GM21423 (cell line): Measurements from ENCODE around the gene KCTD18.

Experiments used
- ATAC-seq: cut with Tn5 transposase; IDR thresholded peaks from one replicate; pipeline ENCODE4 v1.9.1; 2021; ENCODE audit warnings: mild to moderate bottlenecking, moderate library complexity; ENCODE audit not compliant: unreplicated experiment

KCTD18 gene

GRCh38 chr2:200488169-200488568, 21.7 kb downstream of the KCTD18 start:
- no peak for ATAC-seq

- ATAC-seq, result no peak
Observed at GRCh38 chr2:200486529-200486928, 23.3 kb downstream of the KCTD18 start.

- ATAC-seq, result no peak
Observed at GRCh38 chr2:200484934-200485333, 24.9 kb downstream of the KCTD18 start.

DNA sequence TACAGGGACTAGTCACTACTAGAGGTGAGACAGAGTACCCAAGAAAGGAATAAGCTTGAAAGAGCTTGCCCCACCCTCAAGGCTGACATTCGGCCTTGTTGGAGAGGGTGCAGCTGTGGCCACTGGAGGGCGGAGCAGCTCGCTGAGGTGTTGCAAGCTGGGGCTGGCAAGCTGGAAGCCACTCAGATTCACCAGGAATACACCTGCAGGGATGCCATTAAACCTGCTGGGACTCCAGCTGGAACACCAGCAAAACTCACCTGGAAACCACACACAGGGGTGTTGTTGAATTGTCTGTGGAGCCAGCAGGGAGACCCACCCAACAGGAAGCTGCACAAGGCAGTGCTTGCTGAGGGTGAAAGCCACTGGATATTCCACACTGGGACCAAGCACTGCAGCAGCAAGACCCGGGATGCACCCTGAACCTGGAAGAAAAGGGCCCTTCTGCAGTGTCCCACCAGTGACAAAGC, 26.1 kb downstream of the KCTD18 start:
- ATAC-seq, result peak; percentile 59

GRCh38 chr2:200482194-200482593, 27.7 kb downstream of the KCTD18 start:
- ATAC-seq, result peak; percentile 78

DNA sequence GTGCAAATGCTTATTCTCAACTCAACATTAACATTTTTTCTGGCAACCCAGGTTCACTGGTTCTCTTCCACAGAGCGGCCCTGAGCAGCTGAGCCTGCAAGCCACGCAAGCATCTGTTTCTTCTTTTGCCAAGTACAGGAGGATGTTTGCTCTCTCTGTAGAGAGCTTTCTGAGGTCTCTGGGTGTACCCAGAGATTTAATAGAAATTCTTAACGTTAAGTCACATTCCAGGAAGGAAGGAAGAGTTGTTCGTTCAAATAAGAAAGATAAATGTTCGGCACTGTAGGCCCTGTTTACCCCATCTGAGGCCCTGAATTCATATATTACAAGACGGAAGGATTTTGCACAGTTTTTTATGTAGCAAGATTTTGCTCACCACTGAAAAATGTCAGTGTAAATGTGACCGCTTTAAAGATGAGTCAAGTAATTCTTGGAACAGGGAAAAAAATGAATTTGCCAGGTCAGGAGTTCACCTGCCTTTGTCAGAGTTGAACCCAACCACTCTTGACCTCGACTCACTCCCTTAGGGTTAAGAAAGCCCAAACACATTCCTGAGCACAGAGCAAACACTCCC, 30.1 kb downstream of the KCTD18 start:
- ATAC-seq, result no peak

GRCh38 chr2:200477667-200478131, 32.2 kb downstream of the KCTD18 start:
- ATAC-seq, result no peak

DNA sequence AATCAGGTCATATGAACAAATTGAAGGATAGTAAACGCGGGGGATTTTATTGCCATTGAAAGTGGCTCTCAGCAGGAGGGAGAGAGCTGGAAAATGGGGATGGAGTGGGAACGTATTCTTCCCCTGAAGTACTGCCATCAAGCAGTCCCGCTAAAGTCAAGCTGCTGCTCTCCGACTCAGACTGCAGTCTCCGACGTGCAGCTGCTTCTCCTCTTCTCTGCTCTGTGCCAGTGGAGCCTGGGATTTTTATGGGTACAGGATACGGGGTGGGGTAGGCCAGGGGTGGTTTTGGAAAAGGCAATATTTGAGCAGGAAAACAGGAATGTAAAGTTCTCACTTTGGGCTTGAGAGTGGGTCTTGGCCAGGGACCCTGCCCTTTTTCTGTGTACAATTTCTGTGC, 33.0 kb downstream of the KCTD18 start:
- ATAC-seq, result no peak

DNA sequence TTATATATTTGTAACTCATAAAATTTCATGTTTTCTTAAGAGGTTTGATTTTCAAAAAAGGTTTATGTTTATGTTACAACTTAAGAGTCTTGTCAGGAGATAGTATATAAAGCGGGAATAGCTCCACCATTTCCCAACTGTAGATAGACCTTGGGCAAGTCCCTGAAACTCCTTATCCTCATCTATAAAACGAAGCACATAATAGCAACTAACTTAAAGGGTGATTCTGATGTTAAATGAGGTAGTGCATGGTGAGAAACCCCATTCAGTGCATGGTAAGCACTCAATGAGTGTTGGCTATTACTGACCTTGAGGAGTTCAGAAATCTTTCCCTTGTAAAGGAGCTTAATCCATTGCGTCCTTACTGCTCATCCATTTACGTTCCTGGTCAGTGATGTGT, 34.1 kb downstream of the KCTD18 start:
- ATAC-seq, result no peak

DNA sequence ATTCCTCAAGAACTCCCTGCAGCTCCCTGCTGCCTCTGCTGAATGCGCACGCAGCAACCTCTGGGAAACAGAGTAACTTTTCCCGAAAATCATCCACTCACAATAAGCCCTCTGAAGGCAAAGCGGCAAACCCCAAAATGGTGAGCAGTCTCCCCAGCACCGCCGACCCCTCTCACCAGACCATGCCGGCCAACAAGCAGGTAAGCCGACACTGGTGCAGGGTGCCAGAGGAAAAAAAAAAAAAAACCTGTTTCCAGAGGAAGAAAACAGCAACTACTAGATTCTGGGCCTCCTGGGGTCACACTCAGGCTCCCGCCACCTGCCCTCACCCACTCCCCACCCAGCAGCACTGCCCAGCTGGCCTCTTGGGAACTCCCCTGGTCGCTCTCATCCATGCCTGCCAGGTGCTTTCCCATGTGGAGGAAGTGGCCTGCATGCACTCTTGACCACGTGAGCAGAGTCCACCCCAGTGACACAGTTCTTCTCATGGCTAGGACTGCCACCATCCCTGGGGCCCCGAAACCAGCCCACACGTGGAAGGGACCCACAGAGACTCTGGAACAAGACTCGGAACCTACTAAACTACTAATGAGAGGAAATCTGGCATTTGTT, 36.9 kb downstream of the KCTD18 start:
- ATAC-seq, result no peak

DNA sequence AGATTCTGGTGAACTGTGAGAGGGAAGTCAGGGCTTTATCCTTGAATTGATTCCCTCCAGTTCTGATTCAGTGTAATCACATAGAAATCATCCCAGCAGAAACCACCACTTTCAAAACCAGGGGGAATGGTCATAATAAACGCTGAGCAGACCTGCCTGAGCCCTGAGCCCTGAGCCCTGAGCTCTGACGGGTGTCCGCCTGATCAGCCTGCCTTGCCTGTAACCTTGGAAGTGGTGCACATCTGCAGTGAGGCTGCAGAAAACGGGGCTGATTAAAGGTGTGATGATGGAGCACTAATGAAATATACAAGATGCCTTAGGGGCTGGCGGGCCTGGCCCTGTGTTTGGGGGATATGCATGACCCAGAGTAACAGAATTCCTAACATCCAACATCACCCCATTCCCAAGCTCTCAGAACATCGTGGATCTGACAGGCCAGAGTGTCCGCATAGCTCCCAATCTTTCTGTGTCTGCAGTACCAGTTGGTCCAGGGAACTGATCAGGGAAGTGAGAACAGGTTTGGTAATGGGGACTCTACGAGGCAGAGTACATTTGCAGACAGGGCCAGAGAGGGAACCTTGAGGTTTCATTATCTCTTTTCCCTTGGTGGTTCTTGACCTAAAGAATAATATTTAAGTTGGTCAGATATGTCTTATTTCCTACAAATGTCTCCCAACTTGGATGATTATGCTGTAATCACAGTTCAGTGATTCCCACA, 37.8 kb downstream of the KCTD18 start:
- peak; percentile 3 for ATAC-seq

DNA sequence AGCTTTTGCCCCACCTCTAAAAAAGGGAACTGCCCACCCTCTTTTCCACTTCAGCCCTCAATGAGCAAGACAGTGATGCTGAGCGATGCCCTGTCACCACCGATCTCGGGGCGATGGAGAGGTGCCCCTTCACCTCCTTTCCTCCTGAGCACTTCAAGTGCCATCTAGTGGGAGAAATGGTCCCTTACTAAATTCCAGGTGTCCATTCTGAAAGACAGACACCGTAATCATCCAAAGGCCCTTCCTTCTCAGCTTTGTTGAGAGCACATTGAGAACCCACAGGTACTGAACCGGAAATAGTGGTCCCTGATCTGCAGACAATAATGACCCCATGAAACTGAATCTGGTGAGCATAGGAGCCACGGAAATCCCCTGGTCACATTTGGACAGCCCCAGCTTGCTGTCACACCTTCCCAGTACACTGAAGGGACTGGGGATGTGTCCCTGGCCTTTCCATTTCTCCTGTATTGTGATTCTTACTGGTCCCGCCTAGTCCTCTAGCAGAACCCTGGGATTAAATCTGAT, 38.5 kb downstream of the KCTD18 start:
- ATAC-seq, result peak; percentile 76

GRCh38 chr2:200470230-200470629, 39.6 kb downstream of the KCTD18 start:
- no peak for ATAC-seq

- ATAC-seq, result no peak
Observed at GRCh38 chr2:200469708-200470211, 40.1 kb downstream of the KCTD18 start.

- ATAC-seq, result no peak
Observed at GRCh38 chr2:200467806-200468681, 41.8 kb downstream of the KCTD18 start.

DNA sequence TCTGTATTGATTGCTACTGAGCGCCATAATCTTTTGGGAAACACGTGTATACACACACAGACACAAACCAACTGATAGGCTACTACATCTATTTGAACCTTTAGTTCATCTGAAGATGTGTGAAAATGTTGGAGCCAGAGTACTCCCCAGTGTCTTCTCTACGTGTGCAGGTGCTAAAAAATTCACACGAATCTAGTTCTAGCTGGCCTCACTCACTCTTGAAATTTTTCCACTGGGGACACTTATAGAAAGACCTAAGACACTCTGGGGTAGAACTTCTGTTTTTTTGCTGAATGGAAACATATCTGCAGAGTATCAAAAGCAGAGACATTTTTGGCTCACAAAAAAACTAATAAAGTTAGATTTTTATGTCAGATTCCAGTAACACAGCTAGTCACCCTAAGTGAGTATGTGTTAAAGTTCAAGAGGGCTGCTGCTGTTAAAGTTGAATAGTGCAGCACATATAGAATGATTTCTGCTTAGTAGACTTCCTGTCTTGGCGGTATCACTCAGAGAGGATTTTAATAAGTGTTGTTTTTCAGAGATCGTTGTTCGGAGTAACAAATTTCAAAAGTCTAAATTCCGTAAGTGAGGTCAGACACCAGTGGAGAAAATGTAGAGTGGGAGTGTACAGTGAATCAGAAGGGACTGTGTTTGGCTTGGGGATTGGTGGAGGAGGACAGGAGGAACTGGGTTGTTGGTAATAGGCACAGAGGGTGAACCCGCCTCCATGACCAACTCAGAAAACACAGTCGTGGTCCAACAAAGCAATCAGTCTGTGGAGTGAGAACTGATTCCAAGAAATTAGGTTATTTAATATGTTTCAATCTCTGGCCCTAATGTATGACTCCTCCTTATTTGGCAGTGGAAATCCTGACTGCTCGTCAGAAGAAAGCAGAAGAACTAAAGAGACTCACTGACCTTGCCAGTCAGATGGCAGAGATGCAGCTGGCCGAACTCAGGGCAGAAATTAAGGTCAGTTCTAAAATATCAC, 43.1 kb downstream of the KCTD18 start:
- no peak for ATAC-seq

GRCh38 chr2:200463452-200463851, 46.4 kb downstream of the KCTD18 start:
- no peak for ATAC-seq

DNA sequence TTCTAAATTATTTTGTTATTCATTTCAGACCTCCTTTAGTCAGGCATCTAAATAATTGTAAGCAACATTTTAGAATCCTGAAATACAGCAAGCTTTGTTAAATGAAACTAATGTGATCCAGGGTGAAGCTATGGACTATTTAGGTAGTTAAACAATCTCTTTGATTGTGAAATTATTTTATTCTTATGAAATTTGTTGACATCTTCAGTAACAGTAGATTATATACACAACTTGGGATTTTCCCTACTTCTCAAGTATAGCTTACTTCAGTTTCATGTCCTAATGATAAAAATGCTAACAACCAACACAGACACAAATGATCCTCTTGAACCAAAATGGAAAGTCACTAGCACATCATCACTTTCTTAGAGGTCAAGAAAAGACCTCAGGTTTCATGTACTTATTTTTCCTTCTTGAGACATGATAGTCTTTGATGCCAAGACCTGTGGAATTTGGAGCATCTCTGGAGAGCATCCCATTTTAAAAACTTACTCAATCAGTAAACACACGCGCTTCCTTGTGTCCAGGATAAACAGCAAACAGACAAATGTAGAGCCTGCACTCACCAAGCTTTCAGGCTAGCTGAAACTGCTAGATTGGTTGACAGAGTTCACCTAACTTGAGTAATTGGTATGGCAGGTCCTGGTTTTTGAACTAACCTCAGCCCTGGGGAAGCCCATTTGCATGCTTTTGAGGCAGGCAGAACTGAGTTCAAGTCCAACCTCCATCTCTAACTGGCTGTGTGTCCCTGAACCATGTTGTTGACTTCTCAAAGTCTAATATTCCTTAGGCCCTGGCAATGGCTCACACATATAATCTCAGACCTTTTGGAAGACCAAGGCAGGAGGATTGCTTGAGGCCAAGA, 47.8 kb downstream of the KCTD18 start:
- ATAC-seq, result no peak

GRCh38 chr2:200459101-200459500, 50.8 kb downstream of the KCTD18 start:
- no peak for ATAC-seq
